Testis (tissue), 3 donors: ENCODE measurements around the gene PDGFRB. TPM values are rescaled to one million over a fixed set of nuclear protein-coding genes. Genes with fewer than 3 reads are reported as not detected.

ENCODE experiments used
- DNase-seq: peaks from one replicate; pipeline ENCODE4 v3.0.0-alpha.2; 2019
- H3K27ac ChIP-seq, 2 donors: fragments of 200-600 bp; sonication (generic); one replicate each; pipeline ENCODE4 v1.5.1; 2019
- H3K27me3 ChIP-seq: fragments of 200-600 bp; sonication (generic); one replicate; pipeline ENCODE4 v1.5.1; 2019
- H3K36me3 ChIP-seq: fragments of 200-600 bp; sonication (generic); one replicate; pipeline ENCODE4 v1.5.1; 2017; ENCODE audit warnings: low read depth; ENCODE audit errors: missing control alignments
- H3K4me1 ChIP-seq: fragments of 200-600 bp; sonication (generic); one replicate; pipeline ENCODE4 v1.5.1; 2019
- H3K4me3 ChIP-seq, 2 donors: fragments of 200-600 bp; sonication (generic); one replicate each; pipeline ENCODE4 v1.5.1; 2017 to 2019
- H3K9me3 ChIP-seq: fragments of 200-600 bp; sonication (generic); one replicate; pipeline ENCODE4 v1.5.1; 2017
- POLR2A ChIP-seq: fragments of 450-650 bp; IDR thresholded peaks from one replicate; pipeline ENCODE4 v1.6.1; 2017; ENCODE audit warnings: antibody characterized with exemption, mild to moderate bottlenecking, moderate library complexity
- WGBS, 2 donors: methylation state at CpG; one replicate each; pipeline ENCODE4 v1.1.5; 2018; 5-methylcytosine and 5-hydroxymethylcytosine counted together
- intact Hi-C: fragments of 100-400 bp; cut with DNase I; formaldehyde crosslinking; loops from one replicate; pipeline ENCODE4 v1.15.1; 2023; ENCODE audit warnings: low total_unique reads
- polyA plus RNA-seq: library from polyadenylated mRNA; stranded (reverse); fragments of 350-450 nt; fragmentation: Illumina TruSeq; extraction: RNeasy Lipid Tissue Mini Kit (QIAGEN cat#74804); gene quantifications from one replicate; pipeline ENCODE4 v1.2.3, GENCODE V29; 2014; ENCODE audit warnings: low read depth, low replicate concordance; ENCODE audit not compliant: insufficient read depth
- total RNA-seq, 2 donors: library from RNA; depleted of rRNA; stranded (reverse); fragments of >200 nt; gene quantifications; one replicate each; pipeline ENCODE4 v1.2.3, GENCODE V29; 2016
- TF ChIP-seq, protein P1 (sequence below), 3 experiments: fragments of 450-650 bp in 2 of 3; fragments of 200-600 bp in 1 of 3; sonication (generic) in 1 of 3; IDR thresholded peaks; one replicate each; pipeline ENCODE4 v1.5.1; 2016 to 2019; ENCODE audit warnings: antibody characterized with exemption in 3 of 3, mild to moderate bottlenecking in 2 of 3, moderate library complexity in 1 of 3

PDGFRB gene
- total and polyA plus RNA-seq, 3 donors from 2014 or later, result 61.6 to 87.0 (median 71.2) TPM

DNA sequence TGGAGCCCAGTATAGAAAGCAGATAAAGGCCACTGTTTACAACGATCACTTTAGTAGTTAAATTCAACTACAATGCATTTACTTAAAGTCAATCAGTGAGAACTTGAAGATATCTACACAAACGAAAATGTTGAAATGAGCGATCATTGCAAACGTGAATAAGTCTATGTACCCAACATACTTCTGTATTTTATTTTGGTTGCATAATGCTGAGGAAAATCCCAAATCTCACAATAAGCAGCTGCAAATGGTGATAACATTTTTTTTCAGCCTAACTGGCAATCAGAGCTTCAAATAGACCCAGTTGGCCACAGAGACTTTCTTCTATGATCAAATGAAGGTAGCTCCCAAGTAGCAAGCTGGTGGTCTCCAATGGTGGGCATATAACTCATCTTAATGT is 32.1 kb downstream of the PDGFRB start:
- Histone ChIP-seq H3K9me3 (no peaks in the 10 kb centered on the region), H3K4me3 (no peak overlapping the region), H3K27ac (no peak overlapping the region), H3K27me3 (no peaks in the 10 kb centered on the region), H3K4me1 (peaks cover 5% of the 10 kb centered on the region), H3K36me3 (no peaks in the 10 kb centered on the region)
- intact Hi-C loops, result loop anchor here (10.0 kb wide), 1 partner anchor 91 kb away; no protein-coding TSS in a partner anchor
- TF ChIP-seq POLR2A, result no peak
- WGBS, 2 donors, result 71 to 76% methylated on average over 4 of the region's 4 CpGs
- DNase-seq, result no peak

DNA sequence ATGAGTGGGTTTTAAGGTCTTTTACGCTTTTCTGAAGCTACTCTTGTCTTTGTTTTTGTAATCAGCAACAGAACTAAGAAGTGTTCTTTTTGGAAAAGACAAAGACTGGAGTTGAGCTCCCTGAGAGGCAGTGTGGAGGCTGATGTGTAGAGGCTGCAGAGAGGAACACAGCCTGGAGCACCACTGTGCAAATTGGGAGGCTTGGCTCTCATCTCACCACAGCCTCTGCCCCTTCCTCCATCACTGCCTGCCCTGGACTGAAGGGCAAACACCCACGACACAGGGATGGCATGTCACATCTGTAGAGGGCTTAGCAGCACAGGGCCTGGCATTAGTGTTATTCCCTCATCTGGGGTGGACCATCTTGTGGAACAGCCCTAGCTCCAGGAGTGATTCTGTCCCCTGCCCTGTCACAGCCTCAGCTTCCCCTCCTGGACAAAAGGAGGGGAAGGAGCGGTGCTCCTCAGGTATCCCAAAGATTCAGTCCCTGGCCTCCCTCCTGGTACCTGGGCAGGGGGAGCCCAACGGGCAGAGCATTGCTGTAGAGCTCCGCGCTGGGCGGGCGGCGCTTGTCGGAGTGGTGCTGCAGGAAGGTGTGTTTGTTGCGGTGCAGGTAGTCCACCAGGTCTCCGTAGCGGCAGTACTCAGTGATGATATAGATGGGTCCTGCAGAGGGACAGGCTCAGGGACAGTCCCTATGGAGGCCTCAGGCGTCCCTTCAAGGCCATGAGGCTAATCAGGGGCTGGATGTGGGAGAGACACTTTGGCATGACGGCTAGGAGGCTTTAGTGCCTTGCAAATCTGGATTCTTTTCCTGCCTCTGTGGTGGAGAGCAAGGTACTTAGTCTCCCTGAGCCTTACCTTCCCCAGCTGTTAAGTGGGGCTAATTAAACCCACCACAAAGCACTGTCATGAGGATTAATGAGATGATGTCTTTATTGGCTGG is 32.8 kb downstream of the PDGFRB start:
- intact Hi-C loops, result loop anchor here (10.0 kb wide), 1 partner anchor 92 kb away; no protein-coding TSS in a partner anchor
- TF ChIP-seq, protein P1, sequence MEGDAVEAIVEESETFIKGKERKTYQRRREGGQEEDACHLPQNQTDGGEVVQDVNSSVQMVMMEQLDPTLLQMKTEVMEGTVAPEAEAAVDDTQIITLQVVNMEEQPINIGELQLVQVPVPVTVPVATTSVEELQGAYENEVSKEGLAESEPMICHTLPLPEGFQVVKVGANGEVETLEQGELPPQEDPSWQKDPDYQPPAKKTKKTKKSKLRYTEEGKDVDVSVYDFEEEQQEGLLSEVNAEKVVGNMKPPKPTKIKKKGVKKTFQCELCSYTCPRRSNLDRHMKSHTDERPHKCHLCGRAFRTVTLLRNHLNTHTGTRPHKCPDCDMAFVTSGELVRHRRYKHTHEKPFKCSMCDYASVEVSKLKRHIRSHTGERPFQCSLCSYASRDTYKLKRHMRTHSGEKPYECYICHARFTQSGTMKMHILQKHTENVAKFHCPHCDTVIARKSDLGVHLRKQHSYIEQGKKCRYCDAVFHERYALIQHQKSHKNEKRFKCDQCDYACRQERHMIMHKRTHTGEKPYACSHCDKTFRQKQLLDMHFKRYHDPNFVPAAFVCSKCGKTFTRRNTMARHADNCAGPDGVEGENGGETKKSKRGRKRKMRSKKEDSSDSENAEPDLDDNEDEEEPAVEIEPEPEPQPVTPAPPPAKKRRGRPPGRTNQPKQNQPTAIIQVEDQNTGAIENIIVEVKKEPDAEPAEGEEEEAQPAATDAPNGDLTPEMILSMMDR (IDR thresholded peaks at IDR 0.05), result no peak
- TF ChIP-seq POLR2A, result no peak
- Histone ChIP-seq H3K36me3 (no peaks in the 10 kb centered on the region), H3K27ac (no peak overlapping the region), H3K4me3 (no peak overlapping the region), H3K4me1 (peaks cover under 1% of the 10 kb centered on the region), H3K9me3 (no peaks in the 10 kb centered on the region), H3K27me3 (no peaks in the 10 kb centered on the region)
- no peak for DNase-seq
- 73 to 82% methylated on average over 4 to 15 of the region's 15 CpGs for WGBS, 2 donors

DNA sequence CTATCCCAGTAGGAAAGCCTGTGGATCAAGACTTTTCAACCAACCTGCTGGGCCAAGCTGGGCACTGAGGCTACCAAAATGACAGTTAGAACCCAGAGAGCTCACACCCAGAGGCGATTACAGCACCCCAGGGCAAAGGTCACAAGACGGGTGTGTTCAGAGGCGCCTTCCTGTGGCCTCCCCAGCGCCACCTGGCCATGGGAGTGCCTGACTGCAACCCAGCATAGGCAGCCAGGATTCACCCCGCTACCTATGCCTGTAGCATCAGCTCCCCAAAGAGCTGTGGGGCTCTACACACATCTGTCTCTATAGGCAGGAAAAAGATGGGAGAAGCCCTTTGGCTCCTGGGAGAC is 33.5 kb downstream of the PDGFRB start:
- no peak overlapping the region for H3K4me3 ChIP-seq
- H3K36me3 ChIP-seq, result no peaks in the 10 kb centered on the region
- H3K27me3 ChIP-seq, result no peaks in the 10 kb centered on the region
- DNase-seq, result no peak
- WGBS, 2 donors, result 77 to 93% methylated on average over 4 to 5 of the region's 5 CpGs
- no peaks in the 10 kb centered on the region for H3K4me1 ChIP-seq
- no peak overlapping the region for H3K27ac ChIP-seq
- intact Hi-C loops, result loop anchor here (10.0 kb wide), 1 partner anchor 93 kb away; no protein-coding TSS in a partner anchor
- TF ChIP-seq POLR2A, result no peak
- TF ChIP-seq, protein P1 (IDR thresholded peaks at IDR 0.05), result no peak
- no peaks in the 10 kb centered on the region for H3K9me3 ChIP-seq

DNA sequence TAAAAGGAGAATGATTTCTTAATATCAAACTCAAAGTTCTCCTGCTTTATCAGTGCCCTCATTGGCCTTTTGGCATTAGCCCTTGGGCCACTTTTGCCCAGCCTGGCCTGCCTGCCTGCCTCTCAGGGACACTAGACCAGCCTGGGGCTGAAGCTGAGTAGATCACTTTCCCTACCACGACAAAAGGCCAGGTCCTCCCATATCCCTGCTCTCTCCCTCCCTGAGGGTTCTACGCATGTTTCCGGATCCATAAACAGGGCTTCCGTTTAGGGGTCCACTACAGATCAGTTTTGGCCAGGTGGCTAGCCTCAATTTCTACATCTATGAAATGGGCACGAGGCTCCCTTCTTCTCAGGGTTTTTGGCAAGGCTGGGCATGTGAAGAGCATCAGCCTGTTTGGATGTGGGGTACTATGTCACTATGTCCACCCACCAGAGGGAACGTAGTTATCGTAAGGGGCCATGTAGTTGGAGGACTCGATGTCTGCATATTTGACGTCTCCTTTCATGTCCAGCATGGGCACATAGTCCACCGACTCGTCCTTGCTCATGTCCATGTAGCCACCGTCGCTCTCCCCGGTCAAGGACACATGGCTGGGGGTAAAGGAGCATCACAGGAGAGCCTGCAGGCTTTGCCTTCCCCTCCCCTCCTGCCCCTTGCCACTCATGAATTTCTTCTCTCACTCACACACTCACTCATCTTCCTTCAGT is 34.0 kb downstream of the PDGFRB start:
- intact Hi-C loops, result loop anchor here (10.0 kb wide), 1 partner anchor 93 kb away; no protein-coding TSS in a partner anchor
- TF ChIP-seq POLR2A, result no peak
- TF ChIP-seq, protein P1 (IDR thresholded peaks at IDR 0.05), result no peak
- no peaks in the 10 kb centered on the region for H3K27me3 ChIP-seq
- WGBS, 2 donors, result 89% methylated on average over 13 to 14 of the region's 14 CpGs
- no peaks in the 10 kb centered on the region for H3K4me1 ChIP-seq
- no peak for DNase-seq
- no peak overlapping the region for H3K4me3 ChIP-seq
- H3K27ac ChIP-seq, result no peak overlapping the region
- no peaks in the 10 kb centered on the region for H3K9me3 ChIP-seq
- H3K36me3 ChIP-seq, result no peaks in the 10 kb centered on the region
